PFSK-1 (cell line): ENCODE data around the gene RBM5.

Experiments used
- FOXP2 ChIP-seq: optimal IDR thresholded peaks from 2 replicates; pipeline ENCODE3; 2011; ENCODE audit warnings: borderline replicate concordance, control low read depth, inconsistent platforms; ENCODE audit not compliant: insufficient read depth; ENCODE audit errors: extremely low read length, extremely low read depth
- POLR2AphosphoS5 ChIP-seq: IDR thresholded peaks from 2 replicates; pipeline ENCODE4 v1.6.1; 2012; ENCODE audit warnings: low read depth, mild to moderate bottlenecking, control low read depth, low read length, moderate library complexity
- SIN3A ChIP-seq: IDR thresholded peaks from 2 replicates; pipeline ENCODE4 v1.6.1; 2012; ENCODE audit warnings: mild to moderate bottlenecking, low read length, moderate library complexity, borderline replicate concordance; ENCODE audit not compliant: insufficient read depth
- TAF1 ChIP-seq: IDR thresholded peaks from 2 replicates; pipeline ENCODE4 v1.6.1; 2012; ENCODE audit warnings: low read length, control low read depth, borderline replicate concordance; ENCODE audit not compliant: insufficient read depth
- TF ChIP-seq, protein P1 (sequence below), 2 experiments: IDR thresholded peaks; 2 replicates each; pipeline versions ENCODE4 v1.6.1 to v1.8.0; 2011 to 2012; ENCODE audit warnings: low read depth in 2 of 2, low read length in 2 of 2, control low read depth in 1 of 2, inconsistent platforms in 1 of 2, mild to moderate bottlenecking in 1 of 2, moderate library complexity in 1 of 2; ENCODE audit not compliant: insufficient read depth in 1 of 2

The RBM5 gene

DNA sequence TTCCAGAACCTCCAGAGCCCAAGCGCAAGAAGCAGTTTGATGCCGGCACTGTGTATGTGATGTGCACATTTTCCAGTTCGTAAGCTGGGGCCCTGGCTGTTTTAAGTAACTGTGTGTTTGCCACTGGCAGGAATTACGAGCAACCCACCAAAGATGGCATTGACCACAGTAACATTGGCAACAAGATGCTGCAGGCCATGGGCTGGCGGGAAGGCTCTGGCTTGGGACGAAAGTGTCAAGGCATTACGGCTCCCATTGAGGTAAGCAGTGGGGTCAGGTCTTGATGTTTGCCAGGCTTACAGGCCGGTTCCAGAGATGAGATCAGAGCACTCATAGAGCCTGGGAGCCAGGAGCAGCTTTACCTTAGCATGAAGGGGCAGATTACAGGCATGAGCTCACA lies 28.4 kb downstream of the RBM5 start:
- no peak for TF ChIP-seq FOXP2
- TF ChIP-seq SIN3A = no peak
- TF ChIP-seq TAF1 = no peak
- TF ChIP-seq, protein P1, sequence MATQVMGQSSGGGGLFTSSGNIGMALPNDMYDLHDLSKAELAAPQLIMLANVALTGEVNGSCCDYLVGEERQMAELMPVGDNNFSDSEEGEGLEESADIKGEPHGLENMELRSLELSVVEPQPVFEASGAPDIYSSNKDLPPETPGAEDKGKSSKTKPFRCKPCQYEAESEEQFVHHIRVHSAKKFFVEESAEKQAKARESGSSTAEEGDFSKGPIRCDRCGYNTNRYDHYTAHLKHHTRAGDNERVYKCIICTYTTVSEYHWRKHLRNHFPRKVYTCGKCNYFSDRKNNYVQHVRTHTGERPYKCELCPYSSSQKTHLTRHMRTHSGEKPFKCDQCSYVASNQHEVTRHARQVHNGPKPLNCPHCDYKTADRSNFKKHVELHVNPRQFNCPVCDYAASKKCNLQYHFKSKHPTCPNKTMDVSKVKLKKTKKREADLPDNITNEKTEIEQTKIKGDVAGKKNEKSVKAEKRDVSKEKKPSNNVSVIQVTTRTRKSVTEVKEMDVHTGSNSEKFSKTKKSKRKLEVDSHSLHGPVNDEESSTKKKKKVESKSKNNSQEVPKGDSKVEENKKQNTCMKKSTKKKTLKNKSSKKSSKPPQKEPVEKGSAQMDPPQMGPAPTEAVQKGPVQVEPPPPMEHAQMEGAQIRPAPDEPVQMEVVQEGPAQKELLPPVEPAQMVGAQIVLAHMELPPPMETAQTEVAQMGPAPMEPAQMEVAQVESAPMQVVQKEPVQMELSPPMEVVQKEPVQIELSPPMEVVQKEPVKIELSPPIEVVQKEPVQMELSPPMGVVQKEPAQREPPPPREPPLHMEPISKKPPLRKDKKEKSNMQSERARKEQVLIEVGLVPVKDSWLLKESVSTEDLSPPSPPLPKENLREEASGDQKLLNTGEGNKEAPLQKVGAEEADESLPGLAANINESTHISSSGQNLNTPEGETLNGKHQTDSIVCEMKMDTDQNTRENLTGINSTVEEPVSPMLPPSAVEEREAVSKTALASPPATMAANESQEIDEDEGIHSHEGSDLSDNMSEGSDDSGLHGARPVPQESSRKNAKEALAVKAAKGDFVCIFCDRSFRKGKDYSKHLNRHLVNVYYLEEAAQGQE (IDR thresholded peaks at IDR 0.05; ENCODE audit: insufficient read depth in 1 of 2, low read depth in 2 of 2, low read length in 2 of 2) = no peak
- TF ChIP-seq POLR2AphosphoS5 = no peak

DNA sequence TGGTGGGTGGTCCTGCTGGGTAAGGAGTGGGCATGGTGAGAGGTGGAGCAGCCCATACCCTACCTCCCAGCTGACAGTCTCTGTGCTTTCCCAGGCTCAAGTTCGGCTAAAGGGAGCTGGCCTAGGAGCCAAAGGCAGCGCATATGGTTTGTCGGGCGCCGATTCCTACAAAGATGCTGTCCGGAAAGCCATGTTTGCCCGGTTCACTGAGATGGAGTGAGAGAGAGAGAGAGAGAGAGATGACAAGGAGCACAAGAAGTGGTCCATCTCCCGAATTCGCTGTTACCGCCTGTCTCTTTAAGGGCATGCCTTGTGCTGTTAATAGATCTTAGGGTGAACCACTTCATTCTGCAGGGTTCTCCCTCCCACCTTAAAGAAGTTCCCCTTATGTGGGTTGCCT lies 29.5 kb downstream of the RBM5 start:
- TF ChIP-seq TAF1 (no peak), SIN3A (no peak), POLR2AphosphoS5 (no peak; the same call in 1 of the 2 replicates), FOXP2 (no peak)
- TF ChIP-seq, protein P1 (IDR thresholded peaks at IDR 0.05; ENCODE audit: insufficient read depth in 1 of 2, low read depth in 2 of 2, low read length in 2 of 2) = no peak

DNA sequence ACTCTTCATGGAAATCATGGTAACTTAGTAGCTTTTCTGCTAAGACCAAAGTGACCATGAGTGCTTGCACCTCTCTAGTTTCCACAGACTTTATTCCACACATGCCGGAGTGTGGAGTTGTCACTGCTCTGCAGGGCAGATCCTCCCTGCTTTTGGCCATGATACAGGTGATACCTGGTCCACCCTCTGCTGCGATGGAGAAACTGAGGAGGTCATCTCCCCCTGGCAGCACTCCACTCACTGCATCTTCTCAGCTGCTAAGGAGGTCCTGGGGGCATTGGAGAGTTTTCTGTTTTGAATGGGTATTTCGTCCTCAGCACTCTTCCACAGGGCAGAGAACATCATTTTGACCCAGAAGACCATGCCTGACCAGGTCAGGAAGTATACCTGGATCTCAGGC lies 31.1 kb downstream of the RBM5 start:
- TF ChIP-seq, protein P1 (IDR thresholded peaks at IDR 0.05; ENCODE audit: insufficient read depth in 1 of 2, low read depth in 2 of 2, low read length in 2 of 2) = no peak
- TF ChIP-seq TAF1 = no peak
- no peak for TF ChIP-seq SIN3A
- no peak for TF ChIP-seq FOXP2
- TF ChIP-seq POLR2AphosphoS5 = no peak

DNA sequence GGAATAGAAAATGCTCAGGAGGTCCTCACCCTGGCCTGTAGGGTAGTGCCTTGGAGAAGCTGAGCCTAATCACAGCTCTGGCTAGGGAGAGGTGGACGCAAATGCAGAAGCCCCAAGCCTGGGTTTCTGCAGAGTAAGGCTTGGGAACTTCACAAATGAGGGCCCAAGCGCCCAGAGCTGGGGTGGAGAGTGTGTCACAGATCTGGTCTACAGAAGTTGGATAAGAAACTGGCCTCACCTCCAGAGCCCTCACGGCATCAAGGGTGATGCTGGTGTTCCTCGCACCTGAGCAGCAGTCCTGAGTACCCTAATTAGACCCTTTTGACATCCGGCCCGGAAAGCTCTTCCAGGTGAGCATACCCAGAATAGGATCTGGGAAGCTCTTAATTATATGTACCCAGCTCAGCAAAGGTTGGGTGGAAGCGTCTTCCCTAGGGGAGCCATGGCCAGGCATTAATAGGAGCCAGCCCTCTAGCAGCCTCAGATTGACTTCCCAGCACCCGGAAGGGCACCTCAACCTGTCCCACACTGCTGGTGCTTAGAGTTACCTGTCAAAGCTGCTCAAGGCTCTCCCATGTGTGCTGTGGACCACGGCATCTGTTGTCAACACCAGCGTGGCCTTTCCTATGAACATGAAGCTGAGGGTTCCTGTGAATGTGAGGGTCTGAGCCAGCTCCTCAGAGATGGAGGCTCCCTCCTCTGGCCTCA lies 31.8 kb downstream of the RBM5 start:
- TF ChIP-seq POLR2AphosphoS5 (peak; percentile 16; the same call in 1 of the 2 replicates), SIN3A (no peak)

DNA sequence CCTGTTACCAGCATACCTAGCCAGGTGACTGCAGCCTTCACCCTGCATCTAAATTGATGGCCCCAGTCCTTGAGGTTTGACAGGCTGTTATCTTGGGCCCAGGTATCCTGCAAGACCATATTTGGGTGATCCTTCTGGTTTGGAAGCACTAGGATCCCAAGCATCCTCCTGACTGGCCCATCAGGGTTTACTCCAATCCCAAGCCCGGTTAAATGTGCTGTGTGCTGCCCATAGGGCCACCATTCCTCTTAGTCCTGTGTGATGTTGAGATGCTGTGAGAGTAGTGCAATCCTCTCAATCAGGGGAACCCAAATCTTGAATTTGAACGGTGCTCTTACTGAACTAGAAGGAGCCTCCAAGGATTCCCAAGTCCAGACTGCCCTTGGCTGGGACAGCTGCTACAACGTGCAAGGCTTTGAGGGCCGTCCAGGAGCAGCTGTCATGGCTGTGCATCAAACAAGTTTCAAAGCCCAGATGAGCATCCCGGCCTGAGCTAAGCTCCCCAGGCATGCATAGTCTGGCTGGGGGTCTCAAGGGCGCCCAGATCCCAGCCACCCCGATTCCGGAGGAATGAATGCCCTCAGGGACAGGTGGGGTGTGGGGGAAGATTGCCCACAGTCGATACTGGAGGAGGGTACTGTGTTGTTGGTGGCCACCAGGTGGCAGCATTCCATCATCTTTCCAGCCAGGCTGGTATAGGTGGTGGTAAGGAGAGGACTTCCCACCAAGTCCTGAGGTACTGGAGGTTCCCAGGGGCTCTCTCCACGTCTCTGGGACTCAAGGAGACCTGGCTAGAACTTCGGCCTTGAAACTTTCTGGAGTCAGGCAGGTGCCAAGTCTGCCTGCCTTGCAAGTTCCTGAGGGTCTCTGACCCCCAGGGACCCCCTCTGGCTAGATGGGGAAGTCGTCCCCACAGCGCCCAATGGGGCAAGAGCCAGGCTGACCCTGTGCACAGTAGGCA lies 32.6 kb downstream of the RBM5 start:
- peak; percentile 18; the same call in 1 of the 2 replicates for TF ChIP-seq POLR2AphosphoS5
- no peak for TF ChIP-seq FOXP2
